SU-DHL-6 (cell line): ENCODE measurements around the gene UNC13C.

Experiments used
- EZH2phosphoT487 ChIP-seq: fragments of 200-600 bp; sonication (generic), shearing (Covaris generic); conservative IDR thresholded peaks from 2 replicates; pipeline ENCODE4 v1.6.1; 2018; ENCODE audit warnings: mild to moderate bottlenecking, antibody characterized with exemption, low read length, moderate library complexity, mixed read lengths
- TF ChIP-seq, protein P1 (sequence below): fragments of 200-600 bp; sonication (generic); IDR thresholded peaks from one replicate; pipeline ENCODE4 v1.5.1; 2017; ENCODE audit warnings: antibody characterized with exemption, mild to moderate bottlenecking, low read length, moderate library complexity; ENCODE audit not compliant: insufficient read depth, poor library complexity, severe bottlenecking

DNA sequence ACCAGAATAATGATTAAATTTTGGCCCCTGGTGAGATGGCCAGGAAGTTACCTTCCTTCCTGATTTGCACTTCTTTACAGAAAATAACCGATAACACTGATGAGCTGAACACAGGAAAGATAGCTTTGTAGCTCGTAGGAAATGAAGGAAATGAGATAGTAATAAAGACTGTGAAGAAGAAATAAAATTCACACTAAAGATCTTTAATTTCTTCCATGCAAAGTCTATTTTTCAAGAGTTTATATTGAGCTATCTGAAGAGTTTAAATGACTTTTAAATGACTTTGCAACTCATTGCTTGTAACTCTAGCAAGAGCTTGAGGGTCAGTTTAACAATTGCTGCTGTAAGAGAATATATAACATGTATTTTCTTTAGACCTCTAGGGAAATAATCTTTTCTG is 543.0 kb downstream of the UNC13C start:
- TF ChIP-seq, protein P1, sequence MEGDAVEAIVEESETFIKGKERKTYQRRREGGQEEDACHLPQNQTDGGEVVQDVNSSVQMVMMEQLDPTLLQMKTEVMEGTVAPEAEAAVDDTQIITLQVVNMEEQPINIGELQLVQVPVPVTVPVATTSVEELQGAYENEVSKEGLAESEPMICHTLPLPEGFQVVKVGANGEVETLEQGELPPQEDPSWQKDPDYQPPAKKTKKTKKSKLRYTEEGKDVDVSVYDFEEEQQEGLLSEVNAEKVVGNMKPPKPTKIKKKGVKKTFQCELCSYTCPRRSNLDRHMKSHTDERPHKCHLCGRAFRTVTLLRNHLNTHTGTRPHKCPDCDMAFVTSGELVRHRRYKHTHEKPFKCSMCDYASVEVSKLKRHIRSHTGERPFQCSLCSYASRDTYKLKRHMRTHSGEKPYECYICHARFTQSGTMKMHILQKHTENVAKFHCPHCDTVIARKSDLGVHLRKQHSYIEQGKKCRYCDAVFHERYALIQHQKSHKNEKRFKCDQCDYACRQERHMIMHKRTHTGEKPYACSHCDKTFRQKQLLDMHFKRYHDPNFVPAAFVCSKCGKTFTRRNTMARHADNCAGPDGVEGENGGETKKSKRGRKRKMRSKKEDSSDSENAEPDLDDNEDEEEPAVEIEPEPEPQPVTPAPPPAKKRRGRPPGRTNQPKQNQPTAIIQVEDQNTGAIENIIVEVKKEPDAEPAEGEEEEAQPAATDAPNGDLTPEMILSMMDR = no peak
- no peak for TF ChIP-seq EZH2phosphoT487
